GM12878 (cell line): ENCODE measurements around the gene LY6G5C. TPM values are rescaled to one million over a fixed set of nuclear protein-coding genes. Genes with fewer than 3 reads are reported as not detected.

Experiments used
- ATAC-seq: fragments of 200-7000 bp; cut with Tn5 transposase; 3 replicates; pipeline ENCODE4 v1.9.1; 2020; ENCODE audit warnings: mild to moderate bottlenecking, moderate library complexity
- BruUV-seq: library from RNA; stranded (reverse); fragments of 400-500 nt; replicated peaks from 2 replicates; lab custom pipeline; 2021; lab: Mats Ljungman, UMichigan
- CTCF ChIA-PET: fragments of 300-600 bp; sonication (Branson Sonifier 250); formaldehyde crosslinking; extraction: SDS; loops from one replicate; lab custom pipeline; 2021; ENCODE audit warnings: inconsistent platforms; lab: Yijun Ruan, JAX
- POLR2A ChIA-PET: fragments of 350-600 bp; formaldehyde crosslinking; extraction: SDS; loops from one replicate; lab custom pipeline; 2021; ENCODE audit warnings: inconsistent platforms; lab: Charles Lee
- RAD21 ChIA-PET: fragments of 300-600 bp; sonication (Branson Sonifier 250); formaldehyde crosslinking; loops from one replicate; lab custom pipeline; 2023; ENCODE audit warnings: antibody characterized with exemption; ENCODE audit not compliant: unreplicated experiment; lab: Charles Lee
- SMC1A ChIA-PET: fragments of 300-600 bp; sonication (Branson Sonifier 250); formaldehyde crosslinking; loops from one replicate; lab custom pipeline; 2023; ENCODE audit not compliant: unreplicated experiment, uncharacterized antibody; lab: Charles Lee
- DNase-seq: peaks from one replicate; pipeline ENCODE4 v3.0.0-alpha.2; 2011; ENCODE audit warnings: low read depth, low spot score
- FAIRE-seq: peaks from 3 replicates; lab custom pipeline; 2011; peaks lifted over from hg19 to GRCh38; lab: Jason Lieb, UNC
- H2AFZ ChIP-seq: 2 replicates; pipeline ENCODE4 v1.6.0; 2011; ENCODE audit warnings: low read depth, low read length, control low read depth; ENCODE audit not compliant: control insufficient read depth
- H3K27ac ChIP-seq: 2 replicates; pipeline ENCODE4 v1.5.1; 2011; ENCODE audit warnings: control low read depth; ENCODE audit not compliant: control insufficient read depth, insufficient read depth
- H3K27me3 ChIP-seq, 2 experiments: replicated peaks in 1 of 2; 2 replicates each; pipeline versions ENCODE4 v1.6.0 to v1.6.1; 2011; ENCODE audit warnings: low read length in 1 of 2; ENCODE audit not compliant: control insufficient read depth in 2 of 2, insufficient read depth in 2 of 2
- H3K36me3 ChIP-seq, 2 experiments: 2 replicates each; pipeline ENCODE4 v1.5.1; 2011; ENCODE audit warnings: low read length in 1 of 2; ENCODE audit not compliant: control insufficient read depth in 2 of 2, insufficient read depth in 2 of 2
- H3K4me1 ChIP-seq: 2 replicates; pipeline ENCODE4 v1.6.1; 2011; ENCODE audit warnings: mild to moderate bottlenecking, low read length, moderate library complexity, mixed read lengths; ENCODE audit not compliant: control insufficient read depth, insufficient read depth
- H3K4me2 ChIP-seq: 2 replicates; pipeline ENCODE4 v1.6.0; 2011; ENCODE audit warnings: control low read depth; ENCODE audit not compliant: control insufficient read depth, insufficient read depth
- H3K4me3 ChIP-seq: fragments of 200-600 bp; sonication (generic); 2 replicates; pipeline ENCODE4 v1.5.1; 2016
- H3K79me2 ChIP-seq: 2 replicates; pipeline ENCODE4 v1.6.0; 2011; ENCODE audit warnings: low read length; ENCODE audit not compliant: control insufficient read depth, insufficient read depth
- H3K9ac ChIP-seq: 2 replicates; pipeline ENCODE4 v1.8.0; 2011; ENCODE audit warnings: low read length, control low read depth, mixed read lengths; ENCODE audit not compliant: control insufficient read depth, insufficient read depth
- H3K9me3 ChIP-seq: replicated peaks from 3 replicates; pipeline ENCODE4 v1.5.1; 2011; ENCODE audit warnings: mild to moderate bottlenecking, low read length; ENCODE audit not compliant: control insufficient read depth, insufficient read depth
- H4K20me1 ChIP-seq: 2 replicates; pipeline ENCODE4 v1.6.0; 2011; ENCODE audit not compliant: control insufficient read depth, insufficient read depth
- ATF3 ChIP-seq: IDR thresholded peaks from 2 replicates; pipeline ENCODE4 v1.6.1; 2011; ENCODE audit warnings: low read depth, mild to moderate bottlenecking, low read length, moderate library complexity, borderline replicate concordance; ENCODE audit errors: extremely low read depth
- CBX5 ChIP-seq: sonication (generic); IDR thresholded peaks from 2 replicates; pipeline ENCODE4 v1.6.1; 2016; ENCODE audit warnings: low read depth, moderate library complexity, mild to moderate bottlenecking, inconsistent platforms
- E2F8 ChIP-seq: fragments of 450-650 bp; IDR thresholded peaks from 2 replicates; pipeline ENCODE4 v1.6.1; 2018; ENCODE audit warnings: mild to moderate bottlenecking, low read depth, moderate library complexity; ENCODE audit not compliant: partially characterized antibody
- GATAD2B ChIP-seq: fragments of 450-650 bp; conservative IDR thresholded peaks from 2 replicates; pipeline ENCODE4 v1.6.1; 2017; ENCODE audit warnings: low read depth, mild to moderate bottlenecking, moderate library complexity
- IKZF2 ChIP-seq, 2 experiments: fragments of 450-650 bp; IDR thresholded peaks; 2 replicates each; pipeline ENCODE4 v1.6.1; 2017; ENCODE audit warnings: mild to moderate bottlenecking in 2 of 2, moderate library complexity in 2 of 2
- IRF3 ChIP-seq: fragments of 450-650 bp; IDR thresholded peaks from 2 replicates; pipeline ENCODE4 v1.6.1; 2014; ENCODE audit warnings: mild to moderate bottlenecking
- MEF2B ChIP-seq: fragments of 450-650 bp; IDR thresholded peaks from 2 replicates; pipeline ENCODE4 v1.6.1; 2018; ENCODE audit warnings: mild to moderate bottlenecking, moderate library complexity; ENCODE audit not compliant: partially characterized antibody, poor library complexity, severe bottlenecking
- PRDM15 ChIP-seq: fragments of 450-650 bp; formaldehyde crosslinking; IDR thresholded peaks from 2 replicates; pipeline ENCODE4 v1.4.0; 2020; ENCODE audit warnings: mild to moderate bottlenecking, moderate library complexity
- SMAD1 ChIP-seq: fragments of 450-650 bp; IDR thresholded peaks from 2 replicates; pipeline ENCODE4 v1.6.1; 2018; ENCODE audit warnings: mild to moderate bottlenecking, low read depth; ENCODE audit not compliant: partially characterized antibody
- SMAD5 ChIP-seq: IDR thresholded peaks from 2 replicates; pipeline ENCODE4 v1.6.1; 2016; ENCODE audit warnings: antibody characterized with exemption, low read depth
- SREBF1 ChIP-seq: IDR thresholded peaks from 2 replicates; pipeline ENCODE4 v1.6.1; 2012; ENCODE audit warnings: mild to moderate bottlenecking, low read length
- SUZ12 ChIP-seq: fragments of 200-600 bp; sonication (generic); IDR thresholded peaks from one replicate; pipeline ENCODE4 v1.6.1; 2018; ENCODE audit warnings: antibody characterized with exemption, mild to moderate bottlenecking; ENCODE audit not compliant: unreplicated experiment
- USF2 ChIP-seq: IDR thresholded peaks from 2 replicates; pipeline ENCODE4 v1.6.1; 2011; ENCODE audit warnings: low read depth, low read length, improper control_type of control experiment, borderline replicate concordance
- ZNF217 ChIP-seq: fragments of 450-650 bp; IDR thresholded peaks from 2 replicates; pipeline ENCODE4 v1.6.1; 2017; ENCODE audit warnings: antibody characterized with exemption, mild to moderate bottlenecking
- ZSCAN29 ChIP-seq: fragments of 450-650 bp; IDR thresholded peaks from 2 replicates; pipeline ENCODE4 v1.6.1; 2017; ENCODE audit warnings: mild to moderate bottlenecking, moderate library complexity
- WGBS: methylation state at CpG from one replicate; pipeline ENCODE4 v1.1.6; 2016; ENCODE audit warnings: low lambda C conversion rate; ENCODE audit not compliant: insufficient replicate concordance, insufficient coverage; ENCODE audit errors: missing lambda C conversion rate; 5-methylcytosine and 5-hydroxymethylcytosine counted together
- in situ Hi-C: fragments of 300-500 bp; cut with MboI; formaldehyde crosslinking; loops from 9 replicates; pipeline ENCODE4 v1.14.3; 2018; ENCODE audit warnings: mixed read lengths
- intact Hi-C: fragments of 100-400 bp; cut with micrococcal nuclease; formaldehyde crosslinking; loops from one replicate; pipeline ENCODE4 v1.14.2; 2022; ENCODE audit not compliant: unreplicated experiment
- polyA plus RNA-seq, 11 experiments: library from polyadenylated mRNA; depleted of rRNA in 4 of 11; unstranded in 6 of 11; stranded (reverse) in 5 of 11; fragments of >200 nt; fragmentation: Nextera tagmentation in 4 of 11; fragmentation: Illumina TruSeq in 1 of 11; extraction: Ambion mirVana in 4 of 11; extraction: Trizol in 1 of 11; gene quantifications; 1 replicate in 1 of 11; 2 replicates in 10 of 11; pipeline versions ENCODE4 v1.2.1 to v1.2.3, GENCODE V29; 2011 to 2016; ENCODE audit warnings: inconsistent platforms in 2 of 11, missing spikeins in 2 of 11, low read depth in 1 of 11
- total RNA-seq, 4 experiments: library from RNA; depleted of rRNA in 3 of 4; stranded (reverse); fragments of >200 nt in 3 of 4; fragmentation: Illumina TruSeq in 1 of 4; extraction: Trizol in 1 of 4; gene quantifications; 2 replicates each; pipeline versions ENCODE4 v1.2.1 to v1.2.3, GENCODE V29; 2013 to 2021

The LY6G5C gene
- total and polyA plus RNA-seq, 10 of the 15 experiments (the other 5 are each of a cell fraction or from before 2014, with no cell fraction given): 0.76 to 6.1 (median 1.7) TPM

GRCh38 chr6:31629014-31629413 lies 51.9 kb downstream of the LY6G5C start:
- Histone ChIP-seq H3K27ac (no peak overlapping the region), H3K4me2 (no peak overlapping the region), H3K4me1 (no peaks in the 10 kb centered on the region), H3K27me3 (no peaks in the 10 kb centered on the region), H3K9ac (no peak overlapping the region), H2AFZ (no peak overlapping the region), H3K79me2 (peaks cover 5% of the 10 kb centered on the region), H3K36me3 (peaks cover 51 to 69% of the 10 kb centered on the region in 2 experiments), H4K20me1 (no peaks in the 10 kb centered on the region), H3K9me3 (no peaks in the 10 kb centered on the region), H3K4me3 (no peak overlapping the region)
- BruUV-seq: no TSS peak
- SMC1A ChIA-PET: interaction anchor here (1.2 kb wide), 1 partner anchor 11 kb away, joined by 4 read pairs; no protein-coding TSS in a partner anchor
- FAIRE-seq: no peak
- ATAC-seq: no peak
- RAD21 ChIA-PET: no interaction called here
- intact Hi-C loops (no loop called here), in situ Hi-C loops (no loop called here)
- DNase-seq: no peak
- WGBS: 84% methylated on average over 7 of the region's 7 CpGs
- CTCF ChIA-PET: interaction anchor here (0.8 to 1.0 kb wide), 2 partner anchors 23 to 30 kb away, joined by 3 read pairs; no protein-coding TSS in a partner anchor
- POLR2A ChIA-PET: interaction anchor here (0.5 to 1.5 kb wide), 2 partner anchors 10 to 28 kb away, joined by 3 read pairs; no protein-coding TSS in a partner anchor
- no peak for TF ChIP-seq GATAD2B
- TF ChIP-seq E2F8: no peak
- no peak for TF ChIP-seq PRDM15 (CRISPR knock-in tag)
- no peak for TF ChIP-seq ZNF217
- no peak for TF ChIP-seq SREBF1
- no peak for TF ChIP-seq IKZF2 (IDR thresholded peaks at IDR 0.05)
- no peak for TF ChIP-seq IRF3
- no peak for TF ChIP-seq ZSCAN29
- TF ChIP-seq SMAD1: no peak
- no peak for TF ChIP-seq CBX5
- no peak for TF ChIP-seq ATF3
- TF ChIP-seq SMAD5: no peak
- TF ChIP-seq SUZ12: no peak
- no peak for TF ChIP-seq MEF2B
- TF ChIP-seq USF2: no peak
